ENCODE results near the gene LIN28B.
"Not testable (repeated sequence)": the region's sequence is repeated elsewhere in the genome, so short reads cannot be mapped to it uniquely, and the experiment has no call there.

The LIN28B gene

GRCh38 chr6:104969785-104970581, 13.1 kb downstream of the LIN28B start:
- TF ChIP-seq CTCF (IDR thresholded peaks at IDR 0.05; ENCODE audit: control extremely low read depth, extremely low read depth, low read depth, missing control alignments), result no peak
- no peak for DNase-seq (ENCODE audit: extremely low spot score)
- CTCF ChIA-PET, result no interaction called here
- POLR2A ChIA-PET, result no interaction called here

GRCh38 chr6:104973404-104973803, 16.5 kb downstream of the LIN28B start:
- ChIA-PET CTCF (no interaction called here), POLR2A (no interaction called here)
- DNase-seq (ENCODE audit: extremely low spot score), result no peak
- no peak for TF ChIP-seq CTCF (IDR thresholded peaks at IDR 0.05; ENCODE audit: control extremely low read depth, extremely low read depth, low read depth, missing control alignments)

- ChIA-PET CTCF (interaction anchor here (0.5 to 0.8 kb wide), 2 partner anchors 15 to 21 kb away, joined by 3 read pairs; no protein-coding TSS in a partner anchor), POLR2A (no interaction called here)
- no peak for TF ChIP-seq CTCF (IDR thresholded peaks at IDR 0.05; ENCODE audit: control extremely low read depth, extremely low read depth, low read depth, missing control alignments)
- DNase-seq (ENCODE audit: extremely low spot score), result no peak
These were observed 26.4 kb downstream of the LIN28B start for GRCh38 chr6:104983296-104983695.

- TF ChIP-seq CTCF (IDR thresholded peaks at IDR 0.05; ENCODE audit: control extremely low read depth, extremely low read depth, low read depth, missing control alignments), result no peak
- POLR2A ChIA-PET, result no interaction called here
- CTCF ChIA-PET, result interaction anchor here (1.2 kb wide), 1 partner anchor 52 kb away, joined by 3 read pairs; no protein-coding TSS in a partner anchor
- DNase-seq (ENCODE audit: extremely low spot score), result no peak
These were observed 26.9 kb downstream of the LIN28B start for GRCh38 chr6:104983776-104984175.

GRCh38 chr6:104984831-104985230, 27.9 kb downstream of the LIN28B start:
- DNase-seq (ENCODE audit: extremely low spot score), result no peak
- no peak for TF ChIP-seq CTCF (IDR thresholded peaks at IDR 0.05; ENCODE audit: control extremely low read depth, extremely low read depth, low read depth, missing control alignments)
- ChIA-PET POLR2A (no interaction called here), CTCF (interaction anchor here (0.9 to 1.2 kb wide), 2 partner anchors 11 to 53 kb away, joined by 3 read pairs; no protein-coding TSS in a partner anchor)

- CTCF ChIA-PET; POLR2A ChIA-PET; DNase-seq (ENCODE audit: extremely low spot score): not testable (repeated sequence)
These were observed 29.0 kb downstream of the LIN28B start for GRCh38 chr6:104985875-104986274.

GRCh38 chr6:104986625-104987024, 29.7 kb downstream of the LIN28B start:
- DNase-seq (ENCODE audit: extremely low spot score), result no peak
- ChIA-PET POLR2A (no interaction called here), CTCF (no interaction called here)
- TF ChIP-seq CTCF (IDR thresholded peaks at IDR 0.05; ENCODE audit: control extremely low read depth, extremely low read depth, low read depth, missing control alignments), result no peak

Data from GM10248 (cell line).